ENCODE results near the gene CLEC9A.
"Not testable (repeated sequence)": the region's sequence is repeated elsewhere in the genome, so short reads cannot be mapped to it uniquely, and the experiment has no call there.

Gene CLEC9A

GRCh38 chr12:10030446-10030845, at the start of gene CLEC9A:
TSS of gene CLEC9A (plus strand) at chr12:10030682. CDS start at chr12:10052688, 22,006 bp downstream.
- DNase-seq, result no peak

GRCh38 chr12:9991876-9992275, 38.6 kb upstream of the CLEC9A start:
- no peak for DNase-seq

GRCh38 chr12:9992296-9992695, 38.2 kb upstream of the CLEC9A start:
- no peak for DNase-seq

- no peak for DNase-seq
Measured at GRCh38 chr12:9999016-9999415, 31.5 kb upstream of the CLEC9A start, which contains the start of gene CLEC1B. TSS of gene CLEC1B (minus strand) at chr12:9999121. CDS start at chr12:9999100, 21 bp downstream.

GRCh38 chr12:10001171-10001776, 29.2 kb upstream of the CLEC9A start:
- no peak for DNase-seq

- no peak for DNase-seq
Measured at GRCh38 chr12:10012630-10013330, 17.7 kb upstream of the CLEC9A start.

GRCh38 chr12:10015450-10015849, 15.0 kb upstream of the CLEC9A start:
- DNase-seq, result no peak

GRCh38 chr12:10016881-10017280, 13.6 kb upstream of the CLEC9A start:
- no peak for DNase-seq

GRCh38 chr12:10018386-10018785, 12.1 kb upstream of the CLEC9A start:
- no peak for DNase-seq

- no peak for DNase-seq
Measured at GRCh38 chr12:10021342-10021741, 9.1 kb upstream of the CLEC9A start.

GRCh38 chr12:10025236-10025635, 5.2 kb upstream of the CLEC9A start:
- no peak for DNase-seq

- DNase-seq, result not testable (repeated sequence)
Measured at GRCh38 chr12:10026666-10027065, 3.8 kb upstream of the CLEC9A start.

GRCh38 chr12:10027311-10027710, 3.2 kb upstream of the CLEC9A start:
- no peak for DNase-seq

- DNase-seq, result no peak
Measured at GRCh38 chr12:10027721-10028120, 2.8 kb upstream of the CLEC9A start.

- no peak for DNase-seq
Measured at GRCh38 chr12:10031321-10031720, 839 bp downstream of the CLEC9A start.

- DNase-seq, result no peak
Measured at GRCh38 chr12:10031771-10032175, 1.3 kb downstream of the CLEC9A start.

- no peak for DNase-seq
Measured at GRCh38 chr12:10033783-10034545, 3.5 kb downstream of the CLEC9A start.

GRCh38 chr12:10042167-10042566, 11.7 kb downstream of the CLEC9A start:
- DNase-seq, result no peak

GRCh38 chr12:10048526-10048925, 18.0 kb downstream of the CLEC9A start:
- DNase-seq, result no peak

GRCh38 chr12:10052193-10052913, 21.9 kb downstream of the CLEC9A start:
- no peak for DNase-seq

- no peak for DNase-seq
Measured at GRCh38 chr12:10058387-10058786, 27.9 kb downstream of the CLEC9A start.

- DNase-seq, result no peak
Measured at GRCh38 chr12:10065241-10065640, 34.8 kb downstream of the CLEC9A start.

GRCh38 chr12:10067264-10067663, 36.8 kb downstream of the CLEC9A start:
- no peak for DNase-seq

Data from retina (tissue), 1 donor.